ENCODE data around the gene CHRNA5.
A peak's percentile ranks its signal among the peaks of the same experiment; 100 is the strongest.

The CHRNA5 gene

GRCh38 chr15:78623786-78624497 is 58.6 kb downstream of the CHRNA5 start:
- DNase-seq, result no peak
- Mint-ChIP-seq H3K27ac (peak overlapping the region in 1 of 2 donors; percentile 0), H3K9me3 (no peaks in the 10 kb centered on the region), H3K4me3 (no peak overlapping the region), H3K4me1 (peaks cover 24% of the 10 kb centered on the region), H3K27me3 (peaks cover 70% of the 10 kb centered on the region)
- no peak for ATAC-seq

- Mint-ChIP-seq H3K27ac (no peak overlapping the region), H3K27me3 (peaks cover 62% of the 10 kb centered on the region), H3K4me1 (peaks cover 15% of the 10 kb centered on the region), H3K9me3 (no peaks in the 10 kb centered on the region), H3K4me3 (no peak overlapping the region)
- DNase-seq, result no peak
- no peak for ATAC-seq
These were observed 59.6 kb downstream of the CHRNA5 start for GRCh38 chr15:78624651-78625590.

GRCh38 chr15:78625606-78626280 is 60.4 kb downstream of the CHRNA5 start:
- Mint-ChIP-seq H3K4me1 (peaks cover 13% of the 10 kb centered on the region), H3K27ac (no peak overlapping the region), H3K27me3 (peaks cover 55% of the 10 kb centered on the region), H3K4me3 (no peak overlapping the region), H3K9me3 (no peaks in the 10 kb centered on the region)
- no peak for DNase-seq
- no peak for ATAC-seq

GRCh38 chr15:78626381-78626995 is 61.2 kb downstream of the CHRNA5 start:
- H3K9me3 Mint-ChIP-seq, result no peaks in the 10 kb centered on the region
- peaks cover 6% of the 10 kb centered on the region for H3K4me1 Mint-ChIP-seq
- DNase-seq, result no peak
- no peak overlapping the region for H3K27ac Mint-ChIP-seq
- ATAC-seq, result no peak
- H3K4me3 Mint-ChIP-seq, result no peak overlapping the region
- peaks cover 48% of the 10 kb centered on the region for H3K27me3 Mint-ChIP-seq

- H3K27ac Mint-ChIP-seq, result no peak overlapping the region
- peaks cover 39% of the 10 kb centered on the region for H3K27me3 Mint-ChIP-seq
- ATAC-seq (no peak), DNase-seq (no peak)
- no peaks in the 10 kb centered on the region for H3K4me1 Mint-ChIP-seq
- H3K9me3 Mint-ChIP-seq, result no peaks in the 10 kb centered on the region
- no peak overlapping the region for H3K4me3 Mint-ChIP-seq
These were observed 62.0 kb downstream of the CHRNA5 start for GRCh38 chr15:78627348-78627747.

- ATAC-seq, result no peak
- H3K27ac Mint-ChIP-seq, result no peak overlapping the region
- no peaks in the 10 kb centered on the region for H3K4me1 Mint-ChIP-seq
- H3K27me3 Mint-ChIP-seq, result peaks cover 37% of the 10 kb centered on the region
- peaks cover 7 to 8% of the 10 kb centered on the region in 2 donors for H3K9me3 Mint-ChIP-seq
- DNase-seq, result no peak
- no peak overlapping the region for H3K4me3 Mint-ChIP-seq
These were observed 62.9 kb downstream of the CHRNA5 start for GRCh38 chr15:78628227-78628626.

- Mint-ChIP-seq H3K27me3 (peaks cover 29% of the 10 kb centered on the region), H3K4me3 (no peak overlapping the region), H3K27ac (no peak overlapping the region), H3K4me1 (no peaks in the 10 kb centered on the region), H3K9me3 (peaks cover 12 to 15% of the 10 kb centered on the region in 2 donors)
- no peak for ATAC-seq
- no peak for DNase-seq
These were observed 63.9 kb downstream of the CHRNA5 start for GRCh38 chr15:78629031-78629715.

GRCh38 chr15:78629716-78630065 is 64.4 kb downstream of the CHRNA5 start:
- Mint-ChIP-seq H3K27ac (no peak overlapping the region), H3K4me3 (no peak overlapping the region), H3K9me3 (peaks cover 12 to 15% of the 10 kb centered on the region in 2 donors), H3K4me1 (no peaks in the 10 kb centered on the region), H3K27me3 (peaks cover 25% of the 10 kb centered on the region)
- no peak for DNase-seq
- ATAC-seq, result no peak

- Mint-ChIP-seq H3K27ac (no peak overlapping the region), H3K27me3 (peaks cover 23% of the 10 kb centered on the region), H3K4me1 (no peaks in the 10 kb centered on the region), H3K4me3 (no peak overlapping the region), H3K9me3 (peaks cover 12 to 15% of the 10 kb centered on the region in 2 donors)
- no peak for DNase-seq
- ATAC-seq, result no peak
These were observed 65.7 kb downstream of the CHRNA5 start for GRCh38 chr15:78630886-78631633.

- Mint-ChIP-seq H3K4me1 (no peaks in the 10 kb centered on the region), H3K27ac (no peak overlapping the region), H3K9me3 (peaks cover 12 to 15% of the 10 kb centered on the region in 2 donors), H3K4me3 (no peak overlapping the region), H3K27me3 (peaks cover 29% of the 10 kb centered on the region)
- no peak for ATAC-seq
- DNase-seq, result no peak
These were observed 68.0 kb downstream of the CHRNA5 start for GRCh38 chr15:78633348-78633747.

GRCh38 chr15:78634210-78635145 is 69.2 kb downstream of the CHRNA5 start:
- Mint-ChIP-seq H3K4me3 (no peak overlapping the region), H3K4me1 (no peaks in the 10 kb centered on the region), H3K9me3 (peaks cover 12 to 15% of the 10 kb centered on the region in 2 donors), H3K27me3 (peaks cover 31% of the 10 kb centered on the region), H3K27ac (no peak overlapping the region)
- ATAC-seq, result no peak
- DNase-seq, result no peak

- Mint-ChIP-seq H3K27ac (no peak overlapping the region), H3K9me3 (peaks cover 12 to 15% of the 10 kb centered on the region in 2 donors), H3K4me1 (peaks cover under 1% of the 10 kb centered on the region), H3K4me3 (no peak overlapping the region), H3K27me3 (peaks cover 31% of the 10 kb centered on the region)
- ATAC-seq, result no peak
- no peak for DNase-seq
These were observed 70.0 kb downstream of the CHRNA5 start for GRCh38 chr15:78635346-78635745.

GRCh38 chr15:78636378-78636859 is 71.1 kb downstream of the CHRNA5 start:
- Mint-ChIP-seq H3K9me3 (peaks cover 12 to 15% of the 10 kb centered on the region in 2 donors), H3K27ac (no peak overlapping the region), H3K4me3 (no peak overlapping the region), H3K27me3 (peaks cover 31% of the 10 kb centered on the region), H3K4me1 (peaks cover 11% of the 10 kb centered on the region)
- ATAC-seq, result no peak
- no peak for DNase-seq

All from stimulated activated naive CD8-positive, alpha-beta T cell treated with anti-CD3 and anti-CD28 coated beads, Interleukin-15, amount 100 ng/mL, for 72 hours (primary cell).